Thoracic aorta (tissue), 2 donors: Measurements from ENCODE around the gene CREB3L2. TPM values are rescaled to one million over a fixed set of nuclear protein-coding genes. Genes with fewer than 3 reads are reported as not detected.

Experiments used
- ATAC-seq: fragments of 150-250 bp; one replicate; pipeline ENCODE4 v1.8.0; 2017; ENCODE audit warnings: low read depth; ENCODE audit not compliant: insufficient number of reproducible peaks, low FRiP score
- DNase-seq: peaks from one replicate; pipeline ENCODE4 v3.0.0-alpha.2; 2020; ENCODE audit warnings: low spot score
- H3K27ac ChIP-seq, 2 donors: fragments of 200-600 bp; sonication (generic); 1 replicate in 1 of 2; 2 replicates in 1 of 2; pipeline ENCODE4 v1.5.1; 2016; ENCODE audit warnings: mild to moderate bottlenecking in 2 of 2, moderate library complexity in 2 of 2
- H3K27me3 ChIP-seq: fragments of 200-600 bp; sonication (generic); replicated peaks from 2 replicates; pipeline ENCODE4 v1.6.0; 2016; ENCODE audit warnings: mild to moderate bottlenecking; ENCODE audit not compliant: insufficient read depth
- H3K36me3 ChIP-seq: fragments of 200-600 bp; sonication (generic); one replicate; pipeline ENCODE4 v1.5.1; 2016
- H3K4me1 ChIP-seq, 2 donors: fragments of 200-600 bp; sonication (generic); 1 replicate in 1 of 2; 2 replicates in 1 of 2; pipeline versions ENCODE4 v1.5.1 to v1.6.0; 2016; ENCODE audit warnings: low read depth in 2 of 2, mild to moderate bottlenecking in 1 of 2; ENCODE audit not compliant: control insufficient read depth in 1 of 2
- H3K4me3 ChIP-seq: fragments of 200-600 bp; sonication (generic); 2 replicates; pipeline ENCODE4 v1.5.1; 2016; ENCODE audit warnings: mild to moderate bottlenecking
- H3K9me3 ChIP-seq: fragments of 200-600 bp; sonication (generic); 2 replicates; pipeline ENCODE4 v1.5.1; 2016
- total RNA-seq, 2 donors: library from RNA; depleted of rRNA; stranded (reverse); fragments of >200 nt; gene quantifications; one replicate each; pipeline versions ENCODE4 v1.1.0 to v1.2.3, GENCODE V29; 2016
- TF ChIP-seq, protein P1 (sequence below): fragments of 200-600 bp; sonication (generic); IDR thresholded peaks from one replicate; pipeline ENCODE4 v1.5.1; 2019; ENCODE audit warnings: antibody characterized with exemption

The CREB3L2 gene
- total RNA-seq, 2 donors from 2014 or later, result 85.3 to 96.7 TPM

DNA sequence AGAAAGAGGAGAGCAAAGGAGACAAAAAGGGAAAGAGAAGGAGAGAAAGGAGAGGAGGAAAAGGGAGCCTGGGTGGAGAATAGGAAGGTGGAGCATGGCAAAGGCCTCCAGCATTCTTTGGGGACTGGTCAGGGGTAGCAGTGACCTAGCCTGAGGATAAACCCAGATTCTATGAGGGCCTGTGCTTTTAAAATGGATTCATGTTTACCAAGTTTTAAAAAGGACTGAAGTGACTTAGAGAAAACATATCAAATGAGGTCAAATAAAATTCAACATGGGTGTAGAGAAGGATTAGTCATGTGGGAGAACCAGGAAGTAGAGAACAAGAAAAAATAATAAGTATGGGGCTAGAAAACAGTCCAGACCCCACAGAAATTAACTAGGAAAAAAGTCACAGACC lies 20.7 kb downstream of the CREB3L2 start:
- TF ChIP-seq, protein P1, sequence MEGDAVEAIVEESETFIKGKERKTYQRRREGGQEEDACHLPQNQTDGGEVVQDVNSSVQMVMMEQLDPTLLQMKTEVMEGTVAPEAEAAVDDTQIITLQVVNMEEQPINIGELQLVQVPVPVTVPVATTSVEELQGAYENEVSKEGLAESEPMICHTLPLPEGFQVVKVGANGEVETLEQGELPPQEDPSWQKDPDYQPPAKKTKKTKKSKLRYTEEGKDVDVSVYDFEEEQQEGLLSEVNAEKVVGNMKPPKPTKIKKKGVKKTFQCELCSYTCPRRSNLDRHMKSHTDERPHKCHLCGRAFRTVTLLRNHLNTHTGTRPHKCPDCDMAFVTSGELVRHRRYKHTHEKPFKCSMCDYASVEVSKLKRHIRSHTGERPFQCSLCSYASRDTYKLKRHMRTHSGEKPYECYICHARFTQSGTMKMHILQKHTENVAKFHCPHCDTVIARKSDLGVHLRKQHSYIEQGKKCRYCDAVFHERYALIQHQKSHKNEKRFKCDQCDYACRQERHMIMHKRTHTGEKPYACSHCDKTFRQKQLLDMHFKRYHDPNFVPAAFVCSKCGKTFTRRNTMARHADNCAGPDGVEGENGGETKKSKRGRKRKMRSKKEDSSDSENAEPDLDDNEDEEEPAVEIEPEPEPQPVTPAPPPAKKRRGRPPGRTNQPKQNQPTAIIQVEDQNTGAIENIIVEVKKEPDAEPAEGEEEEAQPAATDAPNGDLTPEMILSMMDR, result no peak
- H3K4me1 ChIP-seq, result peaks cover 66 to 100% of the 10 kb centered on the region in 2 donors
- no peaks in the 10 kb centered on the region for H3K9me3 ChIP-seq
- ATAC-seq (peak; percentile 13), DNase-seq (no peak)
- peak overlapping the region; percentile 30 for H3K4me3 ChIP-seq
- peak overlapping the region; percentile 96 for H3K27ac ChIP-seq
- no peaks in the 10 kb centered on the region for H3K36me3 ChIP-seq
- H3K27me3 ChIP-seq, result no peaks in the 10 kb centered on the region

DNA sequence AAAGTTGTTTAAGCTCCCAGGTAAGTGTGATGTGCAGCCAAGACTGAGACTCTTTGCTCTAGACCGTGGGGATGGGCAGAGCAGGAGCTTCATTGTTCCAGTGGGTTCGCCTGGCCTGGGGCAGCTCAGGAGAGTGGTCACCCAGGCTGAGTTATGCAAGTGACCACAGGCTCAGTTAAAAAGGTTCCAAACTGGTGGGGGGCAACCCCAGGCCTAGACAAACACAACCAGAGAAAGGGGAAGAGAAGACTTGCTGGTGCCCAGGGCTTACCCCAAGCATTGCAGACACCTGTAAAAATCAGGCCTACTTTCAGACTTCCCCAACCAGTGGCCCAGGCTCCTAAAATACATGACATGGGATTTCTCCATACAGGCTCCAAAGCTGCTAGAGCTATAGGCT lies 21.6 kb downstream of the CREB3L2 start:
- no peaks in the 10 kb centered on the region for H3K36me3 ChIP-seq
- peaks cover 66 to 100% of the 10 kb centered on the region in 2 donors for H3K4me1 ChIP-seq
- no peak overlapping the region for H3K4me3 ChIP-seq
- TF ChIP-seq, protein P1, result no peak
- ATAC-seq (no peak), DNase-seq (no peak)
- H3K9me3 ChIP-seq, result no peaks in the 10 kb centered on the region
- H3K27ac ChIP-seq, result peak overlapping the region; percentile 96
- H3K27me3 ChIP-seq, result no peaks in the 10 kb centered on the region

GRCh38 chr7:137978464-137979237 lies 23.2 kb downstream of the CREB3L2 start:
- H3K4me3 ChIP-seq, result peak overlapping the region; percentile 24
- peak; percentile 89 for ATAC-seq
- H3K9me3 ChIP-seq, result no peaks in the 10 kb centered on the region
- no peaks in the 10 kb centered on the region for H3K27me3 ChIP-seq
- H3K4me1 ChIP-seq, result peaks cover 60 to 100% of the 10 kb centered on the region in 2 donors
- H3K36me3 ChIP-seq, result no peaks in the 10 kb centered on the region
- DNase-seq, result peak; percentile 74
- peak overlapping the region; percentile 96 for H3K27ac ChIP-seq
- TF ChIP-seq, protein P1, result no peak

DNA sequence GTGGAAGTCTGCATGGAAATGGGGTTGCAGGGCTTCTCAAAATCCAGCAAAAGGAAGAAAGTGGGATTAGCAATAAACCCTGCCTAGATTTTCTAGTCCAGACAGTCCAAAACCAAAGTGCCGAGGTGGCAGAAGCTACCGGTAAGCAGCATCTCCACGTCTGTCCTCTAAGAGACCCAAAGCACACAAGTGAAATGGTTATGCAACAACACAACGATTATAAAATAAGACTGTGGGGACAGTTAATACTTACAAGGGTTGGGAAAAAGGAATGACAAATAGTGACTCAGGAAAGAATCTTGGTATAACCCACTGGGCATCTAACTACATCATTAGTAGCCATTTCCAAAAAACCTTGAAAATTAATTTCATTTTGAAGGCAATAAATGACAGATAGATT lies 24.7 kb downstream of the CREB3L2 start:
- peaks cover 58 to 97% of the 10 kb centered on the region in 2 donors for H3K4me1 ChIP-seq
- H3K27ac ChIP-seq, result peak overlapping the region; percentile 96
- no peak for ATAC-seq

GRCh38 chr7:137976696-137977095 lies 25.2 kb downstream of the CREB3L2 start:
- H3K4me1 ChIP-seq, result peaks cover 58 to 97% of the 10 kb centered on the region in 2 donors
- H3K27me3 ChIP-seq, result no peaks in the 10 kb centered on the region
- TF ChIP-seq, protein P1, result no peak
- ATAC-seq, result no peak
- H3K36me3 ChIP-seq, result no peaks in the 10 kb centered on the region
- H3K4me3 ChIP-seq, result no peak overlapping the region
- H3K9me3 ChIP-seq, result no peaks in the 10 kb centered on the region
- no peak for DNase-seq
- H3K27ac ChIP-seq, result peak overlapping the region; percentile 96

More for the DNA sequence above, 24.7 kb downstream of the CREB3L2 start:
- Histone ChIP-seq H3K27me3 (no peaks in the 10 kb centered on the region), H3K36me3 (no peaks in the 10 kb centered on the region), H3K4me3 (no peak overlapping the region), H3K9me3 (no peaks in the 10 kb centered on the region)
- TF ChIP-seq, protein P1, result no peak
- no peak for DNase-seq
